Hepatocyte (in vitro differentiated cells): ENCODE measurements around the gene DRAP1. TPM values are rescaled to one million over a fixed set of nuclear protein-coding genes. Genes with fewer than 3 reads are reported as not detected.

Experiments used
- DNase-seq: peaks from one replicate; pipeline ENCODE4 v3.0.0-alpha.2; 2016; ENCODE audit warnings: low spot score
- H2AFZ ChIP-seq: fragments of 200-600 bp; sonication (generic); 2 replicates; pipeline ENCODE4 v1.6.0; 2016; ENCODE audit warnings: antibody characterized with exemption, mild to moderate bottlenecking
- H3K27ac ChIP-seq: fragments of 200-600 bp; sonication (generic); 2 replicates; pipeline ENCODE4 v1.5.1; 2016; ENCODE audit warnings: mild to moderate bottlenecking
- H3K27me3 ChIP-seq: fragments of 200-600 bp; sonication (generic); 2 replicates; pipeline ENCODE4 v1.6.1; 2016
- H3K36me3 ChIP-seq: fragments of 200-600 bp; sonication (generic); replicated peaks from 2 replicates; pipeline ENCODE4 v1.5.1; 2016; ENCODE audit warnings: low read depth; ENCODE audit not compliant: insufficient read depth
- H3K4me1 ChIP-seq: fragments of 200-600 bp; sonication (generic); 2 replicates; pipeline ENCODE4 v1.5.1; 2016; ENCODE audit warnings: mild to moderate bottlenecking, moderate library complexity; ENCODE audit not compliant: insufficient read depth
- H3K4me2 ChIP-seq: fragments of 200-600 bp; sonication (generic); 2 replicates; pipeline ENCODE4 v1.6.0; 2016
- H3K4me3 ChIP-seq: fragments of 200-600 bp; sonication (generic); 2 replicates; pipeline ENCODE4 v1.5.1; 2016; ENCODE audit warnings: mild to moderate bottlenecking
- H3K79me2 ChIP-seq: fragments of 200-600 bp; sonication (generic); 2 replicates; pipeline ENCODE4 v1.6.0; 2017; ENCODE audit warnings: mild to moderate bottlenecking
- H3K9me2 ChIP-seq: fragments of 200-600 bp; sonication (generic); replicated peaks from 2 replicates; pipeline ENCODE4 v1.6.0; 2017; ENCODE audit warnings: mild to moderate bottlenecking; ENCODE audit not compliant: insufficient read depth
- H3K9me3 ChIP-seq: fragments of 200-600 bp; sonication (generic); 2 replicates; pipeline ENCODE4 v1.5.1; 2016; ENCODE audit warnings: low read depth, mild to moderate bottlenecking
- H4K20me1 ChIP-seq: fragments of 200-600 bp; sonication (generic); 2 replicates; pipeline ENCODE4 v1.6.0; 2016; ENCODE audit warnings: mild to moderate bottlenecking; ENCODE audit not compliant: insufficient read depth, poor library complexity, severe bottlenecking
- EZH2 ChIP-seq: fragments of 200-600 bp; sonication (generic); IDR thresholded peaks from 2 replicates; pipeline ENCODE4 v1.6.1; 2016; ENCODE audit warnings: antibody characterized with exemption, mild to moderate bottlenecking, borderline replicate concordance
- EZH2phosphoT487 ChIP-seq: fragments of 200-600 bp; sonication (generic); IDR thresholded peaks from one replicate; pipeline ENCODE4 v1.6.1; 2018; ENCODE audit warnings: antibody characterized with exemption, mild to moderate bottlenecking, low read depth, moderate library complexity; ENCODE audit not compliant: unreplicated experiment, severe bottlenecking
- WGBS: methylation state at CpG from one replicate; pipeline ENCODE4 v1.1.6; 2016; ENCODE audit warnings: low lambda C conversion rate; ENCODE audit errors: missing lambda C conversion rate; 5-methylcytosine and 5-hydroxymethylcytosine counted together
- polyA plus RNA-seq: library from polyadenylated mRNA; unstranded; fragments of >200 nt; fragmentation: Nextera tagmentation; extraction: Ambion mirVana; gene quantifications from 2 replicates; pipeline ENCODE4 v1.2.1, GENCODE V29; 2016
- total RNA-seq: library from RNA; depleted of rRNA; stranded (reverse); fragments of >200 nt; gene quantifications from 2 replicates; pipeline ENCODE4 v1.2.3, GENCODE V29; 2014
- TF ChIP-seq, protein P1 (sequence below): fragments of 200-600 bp; sonication (generic); IDR thresholded peaks from 2 replicates; pipeline ENCODE4 v1.5.1; 2016; ENCODE audit warnings: antibody characterized with exemption, mild to moderate bottlenecking; ENCODE audit not compliant: poor library complexity

DRAP1 gene
- total and polyA plus RNA-seq, 2 experiments from 2014 or later, result 59.1 to 158 TPM

DNA sequence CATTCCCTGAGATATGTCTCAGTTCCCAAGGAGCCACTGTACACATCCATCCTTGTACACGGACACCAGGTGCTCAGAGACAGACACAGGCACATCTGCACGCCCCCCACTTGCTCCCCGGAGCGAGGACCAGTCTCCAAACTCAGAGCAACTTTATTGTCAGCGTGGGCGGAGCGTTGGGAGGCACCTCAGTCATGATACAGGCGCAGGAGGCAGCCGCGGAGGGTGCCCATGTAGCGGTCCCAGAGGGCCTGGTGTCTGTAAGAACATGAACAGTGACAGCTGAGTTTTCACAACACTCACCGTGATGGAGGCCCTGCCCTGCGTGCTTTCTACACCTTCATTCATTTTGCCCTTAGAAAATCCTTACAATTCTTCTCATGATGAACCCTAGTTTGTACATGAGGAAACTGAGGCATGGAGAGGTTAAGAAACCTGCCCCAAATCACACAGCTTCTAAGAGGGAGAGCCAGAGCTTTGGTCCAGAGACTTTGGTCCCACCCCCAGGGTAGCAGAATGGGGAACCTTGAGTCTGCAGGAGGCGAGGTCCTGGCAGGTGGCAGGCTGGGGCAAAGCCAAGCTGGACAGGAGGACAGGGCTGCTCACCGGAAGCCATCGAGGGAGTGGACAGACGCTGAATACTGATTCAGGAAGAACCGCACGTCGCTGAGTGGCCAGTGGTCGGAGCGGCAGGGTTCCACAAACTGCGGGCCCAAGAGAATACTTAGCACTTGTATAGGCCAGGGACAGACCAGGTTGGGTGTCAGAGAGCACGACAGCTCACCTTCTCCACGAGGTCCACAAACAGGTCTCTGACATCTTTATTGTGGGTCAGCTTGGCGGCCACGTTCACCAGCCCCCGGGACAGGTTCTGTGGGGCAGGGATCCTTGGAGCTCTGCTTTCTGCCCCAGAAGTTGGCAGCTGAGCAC lies 35.2 kb upstream of the DRAP1 start:
- no peaks in the 10 kb centered on the region for H3K36me3 ChIP-seq
- H3K27me3 ChIP-seq, result no peaks in the 10 kb centered on the region
- no peaks in the 10 kb centered on the region for H3K9me2 ChIP-seq
- no peak for DNase-seq
- no peak overlapping the region for H3K4me3 ChIP-seq
- 93% methylated on average over 28 of the region's 28 CpGs for WGBS
- peaks cover 24% of the 10 kb centered on the region for H3K79me2 ChIP-seq
- peaks cover 15% of the 10 kb centered on the region for H3K4me1 ChIP-seq
- no peak overlapping the region for H3K27ac ChIP-seq
- H3K4me2 ChIP-seq, result no peak overlapping the region
- H4K20me1 ChIP-seq, result no peaks in the 10 kb centered on the region
- H2AFZ ChIP-seq, result no peak overlapping the region
- no peaks in the 10 kb centered on the region for H3K9me3 ChIP-seq
- TF ChIP-seq, protein P1, sequence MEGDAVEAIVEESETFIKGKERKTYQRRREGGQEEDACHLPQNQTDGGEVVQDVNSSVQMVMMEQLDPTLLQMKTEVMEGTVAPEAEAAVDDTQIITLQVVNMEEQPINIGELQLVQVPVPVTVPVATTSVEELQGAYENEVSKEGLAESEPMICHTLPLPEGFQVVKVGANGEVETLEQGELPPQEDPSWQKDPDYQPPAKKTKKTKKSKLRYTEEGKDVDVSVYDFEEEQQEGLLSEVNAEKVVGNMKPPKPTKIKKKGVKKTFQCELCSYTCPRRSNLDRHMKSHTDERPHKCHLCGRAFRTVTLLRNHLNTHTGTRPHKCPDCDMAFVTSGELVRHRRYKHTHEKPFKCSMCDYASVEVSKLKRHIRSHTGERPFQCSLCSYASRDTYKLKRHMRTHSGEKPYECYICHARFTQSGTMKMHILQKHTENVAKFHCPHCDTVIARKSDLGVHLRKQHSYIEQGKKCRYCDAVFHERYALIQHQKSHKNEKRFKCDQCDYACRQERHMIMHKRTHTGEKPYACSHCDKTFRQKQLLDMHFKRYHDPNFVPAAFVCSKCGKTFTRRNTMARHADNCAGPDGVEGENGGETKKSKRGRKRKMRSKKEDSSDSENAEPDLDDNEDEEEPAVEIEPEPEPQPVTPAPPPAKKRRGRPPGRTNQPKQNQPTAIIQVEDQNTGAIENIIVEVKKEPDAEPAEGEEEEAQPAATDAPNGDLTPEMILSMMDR, result no peak
- no peak for TF ChIP-seq EZH2phosphoT487
- TF ChIP-seq EZH2, result no peak

GRCh38 chr11:65884716-65885092 lies 34.5 kb upstream of the DRAP1 start:
- TF ChIP-seq, protein P1, result peak; percentile 99
- TF ChIP-seq EZH2, result no peak
- H2AFZ ChIP-seq, result no peak overlapping the region
- H4K20me1 ChIP-seq, result no peaks in the 10 kb centered on the region
- H3K27me3 ChIP-seq, result no peaks in the 10 kb centered on the region
- H3K4me3 ChIP-seq, result no peak overlapping the region
- peaks cover 24% of the 10 kb centered on the region for H3K79me2 ChIP-seq
- H3K27ac ChIP-seq, result no peak overlapping the region
- no peak overlapping the region for H3K4me2 ChIP-seq
- H3K4me1 ChIP-seq, result peaks cover 22% of the 10 kb centered on the region
- H3K9me3 ChIP-seq, result no peaks in the 10 kb centered on the region
- H3K36me3 ChIP-seq, result no peaks in the 10 kb centered on the region
- DNase-seq, result peak; percentile 85
- no peaks in the 10 kb centered on the region for H3K9me2 ChIP-seq
- 27% methylated on average over 9 of the region's 9 CpGs for WGBS

DNA sequence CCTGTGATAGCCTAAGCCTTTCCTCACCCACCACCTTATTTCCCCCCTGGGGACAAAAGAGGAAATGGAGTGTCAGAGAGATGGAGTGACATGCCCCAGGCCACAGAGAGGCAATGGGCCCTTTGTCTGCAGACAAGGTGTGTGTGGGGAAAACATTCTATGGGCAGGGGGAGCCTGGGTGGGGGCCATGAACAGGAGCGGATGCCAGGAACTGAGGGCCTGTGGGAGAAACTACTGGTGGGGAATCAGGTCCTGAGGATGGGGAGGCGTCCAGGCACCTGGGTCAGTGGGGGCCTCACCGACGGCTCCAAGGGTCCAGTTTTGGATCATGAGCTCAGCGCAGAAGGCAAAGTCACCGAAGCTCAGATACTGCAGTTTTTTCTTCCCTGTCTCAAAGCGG lies 34.0 kb upstream of the DRAP1 start:
- H3K36me3 ChIP-seq, result no peaks in the 10 kb centered on the region
- H3K9me2 ChIP-seq, result no peaks in the 10 kb centered on the region
- H3K4me1 ChIP-seq, result peaks cover 27% of the 10 kb centered on the region
- TF ChIP-seq, protein P1, result no peak
- TF ChIP-seq EZH2, result no peak
- H3K27me3 ChIP-seq, result no peaks in the 10 kb centered on the region
- H2AFZ ChIP-seq, result no peak overlapping the region
- no peak for DNase-seq
- H3K79me2 ChIP-seq, result peaks cover 24% of the 10 kb centered on the region
- no peak overlapping the region for H3K4me2 ChIP-seq
- H3K4me3 ChIP-seq, result no peak overlapping the region
- no peaks in the 10 kb centered on the region for H4K20me1 ChIP-seq
- no peak overlapping the region for H3K27ac ChIP-seq
- no peaks in the 10 kb centered on the region for H3K9me3 ChIP-seq
- WGBS, result 93% methylated on average over 7 of the region's 7 CpGs
